ENCODE data around the gene MBLAC1.
"Not testable (repeated sequence)": the region's sequence is repeated elsewhere in the genome, so short reads cannot be mapped to it uniquely, and the experiment has no call there.

MBLAC1 gene

DNA sequence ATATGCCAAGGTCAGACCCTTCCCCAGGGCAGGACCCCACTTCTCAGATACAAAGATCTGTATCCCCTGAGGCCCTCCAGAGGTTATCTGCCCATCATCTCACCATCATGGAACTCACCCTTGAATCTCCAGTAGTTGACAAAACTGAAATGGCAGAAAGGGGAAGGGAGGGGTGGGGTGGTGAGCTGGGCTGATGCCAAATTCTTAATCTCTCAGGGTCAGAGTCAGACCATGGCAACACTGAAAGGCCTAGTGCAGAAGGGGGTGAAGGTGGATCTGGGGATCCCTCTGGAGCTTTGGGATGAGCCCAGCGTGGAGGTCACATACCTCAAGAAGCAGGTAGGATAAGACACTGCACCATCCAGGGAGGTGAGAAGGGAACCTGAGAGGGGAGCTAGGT lies 4.2 kb upstream of the MBLAC1 start:
- H3K4me3 Mint-ChIP-seq, result no peak overlapping the region
- H3K36me3 Mint-ChIP-seq, result peaks cover 7 to 14% of the 10 kb centered on the region in 2 donors
- ATAC-seq (replicated peaks) (no peak), DNase-seq (no peak)
- H3K27ac Mint-ChIP-seq, result no peak overlapping the region
- peaks cover 25 to 57% of the 10 kb centered on the region in 2 donors for H3K4me1 Mint-ChIP-seq
- H3K9me3 Mint-ChIP-seq, result no peaks in the 10 kb centered on the region
- no peaks in the 10 kb centered on the region for H3K27me3 Mint-ChIP-seq

- H3K4me3 Mint-ChIP-seq, result peak overlapping the region; percentile 8 to 28
These were observed 2.2 kb upstream of the MBLAC1 start for GRCh38 chr7:100124301-100125230.

GRCh38 chr7:100126239-100126930 lies 382 bp upstream of the MBLAC1 start:
- DNase-seq (no peak), ATAC-seq (replicated peaks) (peak in 1 of 2 donors; percentile 1)
- Mint-ChIP-seq H3K9me3 (no peaks in the 10 kb centered on the region), H3K36me3 (peaks cover 6 to 9% of the 10 kb centered on the region in 2 donors), H3K27me3 (no peaks in the 10 kb centered on the region), H3K4me3 (peak overlapping the region; percentile 95 to 99), H3K4me1 (peaks cover 25 to 47% of the 10 kb centered on the region in 2 donors), H3K27ac (peak overlapping the region; percentile 100)

More at GRCh38 chr7:100124301-100125230, 2.2 kb upstream of the MBLAC1 start:
- Mint-ChIP-seq H3K27me3 (no peaks in the 10 kb centered on the region), H3K4me1 (peaks cover 28 to 53% of the 10 kb centered on the region in 2 donors), H3K36me3 (peaks cover 6 to 9% of the 10 kb centered on the region in 2 donors), H3K9me3 (no peaks in the 10 kb centered on the region), H3K27ac (peak overlapping the region; percentile 56)
- DNase-seq, result no peak
- no peak for ATAC-seq (replicated peaks)

GRCh38 chr7:100127866-100128636 lies 1.3 kb downstream of the MBLAC1 start:
- peak; percentile 18 to 20 for ATAC-seq (replicated peaks)
- Mint-ChIP-seq H3K36me3 (peaks cover 4 to 5% of the 10 kb centered on the region in 2 donors), H3K4me1 (peaks cover 26 to 53% of the 10 kb centered on the region in 2 donors), H3K27me3 (no peaks in the 10 kb centered on the region), H3K4me3 (peak overlapping the region; percentile 95 to 99), H3K9me3 (no peaks in the 10 kb centered on the region), H3K27ac (peak overlapping the region; percentile 86)
- no peak for DNase-seq

DNA sequence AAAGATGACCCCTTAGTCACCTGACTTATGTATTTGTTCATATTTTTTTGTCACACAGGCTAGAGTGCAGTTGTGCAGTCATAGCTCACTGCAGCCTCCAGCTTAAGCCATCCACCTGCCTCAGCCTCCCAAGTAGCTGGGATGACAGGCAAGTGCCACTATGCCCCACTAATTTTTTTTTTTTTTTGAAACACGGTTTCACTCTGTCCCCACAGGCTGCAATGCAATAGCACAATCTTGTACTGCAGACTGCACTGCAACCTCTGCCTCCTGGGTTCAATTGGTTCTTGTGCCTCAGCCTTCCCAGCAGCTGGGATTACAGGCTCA lies 1.8 kb downstream of the MBLAC1 start:
- DNase-seq (no peak), ATAC-seq (replicated peaks) (no peak)
- H3K27ac Mint-ChIP-seq, result no peak overlapping the region
- no peaks in the 10 kb centered on the region for H3K27me3 Mint-ChIP-seq
- peaks cover 4 to 5% of the 10 kb centered on the region in 2 donors for H3K36me3 Mint-ChIP-seq
- H3K9me3 Mint-ChIP-seq, result no peaks in the 10 kb centered on the region
- no peak overlapping the region for H3K4me3 Mint-ChIP-seq
- H3K4me1 Mint-ChIP-seq, result peaks cover 26 to 54% of the 10 kb centered on the region in 2 donors

DNA sequence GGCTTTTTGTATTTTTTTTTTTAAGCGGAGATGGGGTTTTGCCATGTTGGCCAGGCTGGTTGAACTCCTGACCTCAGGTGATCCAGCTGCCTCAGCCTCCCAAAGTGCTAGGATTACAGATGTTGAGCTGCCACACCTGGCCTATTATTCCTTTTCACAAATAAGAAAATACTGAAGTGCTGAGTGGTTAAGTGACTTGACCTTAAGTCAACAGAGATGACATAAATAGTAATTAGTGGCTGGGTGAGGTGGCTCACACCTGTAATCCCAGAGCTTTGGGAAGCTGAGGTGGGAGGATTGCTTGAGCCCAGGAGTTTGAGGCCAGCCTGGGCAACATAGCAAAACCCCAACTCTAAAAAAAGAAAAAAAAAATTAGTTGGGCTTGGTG lies 3.4 kb downstream of the MBLAC1 start:
- DNase-seq; H3K36me3 Mint-ChIP-seq; H3K27me3 Mint-ChIP-seq; H3K9me3 Mint-ChIP-seq; H3K4me3 Mint-ChIP-seq; H3K27ac Mint-ChIP-seq; ATAC-seq (replicated peaks): not testable (repeated sequence)
- H3K4me1 Mint-ChIP-seq, result peaks cover 17 to 42% of the 10 kb centered on the region in 2 donors

GRCh38 chr7:100130608-100131453 lies 4.1 kb downstream of the MBLAC1 start:
- ATAC-seq (replicated peaks), result no peak

DNA sequence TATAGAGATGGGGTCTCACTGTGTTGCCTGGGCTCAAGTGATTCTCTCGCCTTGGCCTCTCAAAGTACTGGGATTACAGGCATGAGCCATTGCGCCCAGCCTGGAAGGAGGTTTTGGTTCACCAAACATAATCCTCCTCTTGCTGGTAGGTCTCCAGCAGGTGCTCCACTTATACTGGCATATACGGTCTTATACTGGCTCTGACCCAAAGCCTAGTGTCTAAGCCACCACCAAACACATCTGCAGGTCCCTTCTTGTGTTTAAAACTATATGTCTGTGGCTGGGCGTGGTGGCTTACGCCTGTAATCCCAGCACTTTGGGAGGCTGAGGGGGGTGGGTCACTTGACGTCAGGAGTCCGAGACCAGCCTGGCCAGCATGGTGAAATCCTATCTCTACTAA lies 5.4 kb downstream of the MBLAC1 start:
- Mint-ChIP-seq H3K4me3 (no peak overlapping the region), H3K27me3 (no peaks in the 10 kb centered on the region), H3K27ac (peak overlapping the region; percentile 81), H3K4me1 (peaks cover 13 to 29% of the 10 kb centered on the region in 2 donors), H3K36me3 (no peaks in the 10 kb centered on the region), H3K9me3 (no peaks in the 10 kb centered on the region)
- DNase-seq (no peak), ATAC-seq (replicated peaks) (no peak)

More at GRCh38 chr7:100130608-100131453, 4.1 kb downstream of the MBLAC1 start:
- Mint-ChIP-seq H3K4me3 (peak overlapping the region; percentile 46 to 54), H3K27ac (no peak overlapping the region), H3K36me3 (peaks cover 0 to 1% of the 10 kb centered on the region in 2 donors), H3K27me3 (no peaks in the 10 kb centered on the region), H3K4me1 (peaks cover 13 to 37% of the 10 kb centered on the region in 2 donors), H3K9me3 (no peaks in the 10 kb centered on the region)
- peak; percentile 65 for DNase-seq

DNA sequence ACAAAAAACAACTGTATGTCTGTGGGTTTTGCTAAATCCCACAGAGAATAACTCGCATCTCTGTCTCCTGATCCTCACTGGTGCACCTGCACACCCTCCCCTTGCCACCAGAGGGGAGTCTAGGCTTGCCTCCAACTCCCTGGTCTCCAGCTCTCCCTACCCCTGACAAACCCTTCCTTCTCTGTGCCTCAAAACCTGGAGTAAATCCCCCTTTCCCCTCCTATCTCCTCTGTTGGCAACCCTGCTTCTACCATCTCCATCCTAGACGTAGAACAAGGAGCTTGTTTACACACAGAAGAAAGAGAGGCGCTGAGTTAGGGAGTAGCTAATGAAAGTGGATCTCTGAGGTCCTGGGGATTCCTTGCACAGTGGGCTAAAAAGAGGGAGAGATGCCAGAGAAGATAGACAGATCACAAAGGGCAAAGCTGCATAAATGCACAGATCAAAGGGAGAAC lies 6.0 kb downstream of the MBLAC1 start:
- Mint-ChIP-seq H3K9me3 (no peaks in the 10 kb centered on the region), H3K27me3 (no peaks in the 10 kb centered on the region), H3K36me3 (no peaks in the 10 kb centered on the region), H3K4me1 (peaks cover 15 to 32% of the 10 kb centered on the region in 2 donors), H3K27ac (peak overlapping the region; percentile 81), H3K4me3 (no peak overlapping the region)
- DNase-seq (peak; percentile 52), ATAC-seq (replicated peaks) (peak; percentile 74 to 77)

DNA sequence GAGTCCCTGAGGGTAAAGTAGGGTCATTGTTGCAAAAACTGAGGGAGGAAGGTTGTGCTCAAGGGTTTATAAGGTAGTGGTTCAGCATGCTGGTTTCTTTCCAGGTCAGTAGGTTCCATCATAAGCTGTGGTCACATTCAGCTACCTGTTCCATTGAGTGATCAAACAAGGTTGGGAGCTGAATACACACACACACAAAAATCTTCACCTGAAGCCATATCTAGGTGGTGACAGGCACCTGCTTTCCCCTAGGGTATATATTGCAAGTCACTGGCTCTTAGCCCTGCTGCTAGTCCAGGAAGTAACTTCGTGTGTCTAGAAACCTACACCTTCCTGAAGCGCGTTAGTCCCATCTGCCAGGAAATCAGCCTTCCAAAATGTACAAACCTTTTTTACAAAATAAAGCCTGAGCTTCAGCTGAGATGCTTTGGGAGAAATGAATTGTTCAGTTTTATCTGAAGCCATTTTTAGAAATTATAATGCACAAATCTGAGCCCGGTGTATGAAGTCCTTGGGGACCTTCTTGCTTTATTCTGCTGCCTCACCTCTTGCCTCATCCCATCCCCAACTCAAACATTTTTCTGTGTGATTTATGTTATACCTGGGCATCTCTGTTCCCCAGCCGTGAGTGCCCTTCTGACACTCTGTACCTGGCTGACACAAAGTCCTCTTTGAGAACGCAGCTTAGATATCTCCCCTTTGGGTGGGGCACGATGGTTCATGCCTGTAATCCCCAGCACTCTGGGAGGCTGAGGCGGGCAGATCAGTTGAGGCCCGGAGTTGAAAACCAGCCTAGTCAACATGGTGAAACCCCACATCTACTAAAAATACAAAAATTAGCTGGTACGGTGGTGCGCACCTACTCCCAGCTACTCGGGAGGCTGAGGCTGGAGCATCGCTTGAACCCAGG lies 11.3 kb downstream of the MBLAC1 start:
- H3K4me3 Mint-ChIP-seq, result peak overlapping the region in 1 of 2 donors; percentile 5
- H3K4me1 Mint-ChIP-seq, result peaks cover 14 to 20% of the 10 kb centered on the region in 2 donors
- peak overlapping the region; percentile 44 for H3K27ac Mint-ChIP-seq
- H3K9me3 Mint-ChIP-seq, result no peaks in the 10 kb centered on the region
- H3K27me3 Mint-ChIP-seq, result no peaks in the 10 kb centered on the region
- no peaks in the 10 kb centered on the region for H3K36me3 Mint-ChIP-seq
- ATAC-seq (replicated peaks), result peak; percentile 72 to 78
- DNase-seq, result no peak

- no peak overlapping the region for H3K27ac Mint-ChIP-seq
- no peaks in the 10 kb centered on the region for H3K9me3 Mint-ChIP-seq
These were observed 14.8 kb downstream of the MBLAC1 start for GRCh38 chr7:100141555-100141949.

GRCh38 chr7:100142461-100142860 lies 15.7 kb downstream of the MBLAC1 start:
- DNase-seq (no peak), ATAC-seq (replicated peaks) (no peak)
- no peaks in the 10 kb centered on the region for H3K9me3 Mint-ChIP-seq
- no peak overlapping the region for H3K4me3 Mint-ChIP-seq
- no peak overlapping the region for H3K27ac Mint-ChIP-seq
- peaks cover 14 to 19% of the 10 kb centered on the region in 2 donors for H3K4me1 Mint-ChIP-seq
- H3K36me3 Mint-ChIP-seq, result no peaks in the 10 kb centered on the region
- no peaks in the 10 kb centered on the region for H3K27me3 Mint-ChIP-seq

More at GRCh38 chr7:100141555-100141949, 14.8 kb downstream of the MBLAC1 start:
- ATAC-seq (replicated peaks) (peak in 1 of 2 donors; percentile 29), DNase-seq (no peak)
- no peaks in the 10 kb centered on the region for H3K27me3 Mint-ChIP-seq
- no peak overlapping the region for H3K4me3 Mint-ChIP-seq
- peaks cover 14 to 20% of the 10 kb centered on the region in 2 donors for H3K4me1 Mint-ChIP-seq
- H3K36me3 Mint-ChIP-seq, result no peaks in the 10 kb centered on the region
